NCI-H1694 treated with DMSO at 0.1 percent for 48 hours (cell line): ENCODE results near the gene AQP5.

Source experiments
- DNase-seq: peaks from one replicate; lab custom pipeline; 2025; lab: John Stamatoyannopoulos, UW

The AQP5 gene

GRCh38 chr12:49964849-49965624 lies 3.4 kb downstream of the AQP5 start:
- DNase-seq = no peak

GRCh38 chr12:49965836-49966235 lies 4.2 kb downstream of the AQP5 start:
- DNase-seq = no peak

GRCh38 chr12:49966511-49967041 lies 4.9 kb downstream of the AQP5 start:
- DNase-seq = no peak

- peak; percentile 69 for DNase-seq
Measured at GRCh38 chr12:49967042-49967776, 5.5 kb downstream of the AQP5 start.

- DNase-seq = no peak
Measured at GRCh38 chr12:49967777-49968250, 6.1 kb downstream of the AQP5 start.

- no peak for DNase-seq
Measured at GRCh38 chr12:49968471-49968870, 6.8 kb downstream of the AQP5 start.

GRCh38 chr12:49969027-49969426 lies 7.4 kb downstream of the AQP5 start:
- DNase-seq = no peak

- no peak for DNase-seq
Measured at GRCh38 chr12:49969651-49970429, 8.2 kb downstream of the AQP5 start.

GRCh38 chr12:49970658-49971057 lies 9.0 kb downstream of the AQP5 start:
- no peak for DNase-seq

- no peak for DNase-seq
Measured at GRCh38 chr12:49971141-49971540, 9.5 kb downstream of the AQP5 start.

- DNase-seq = no peak
Measured at GRCh38 chr12:49972129-49972528, 10.5 kb downstream of the AQP5 start.

- DNase-seq = no peak
Measured at GRCh38 chr12:49972641-49973360, 11.1 kb downstream of the AQP5 start, which contains the start of gene AQP6. TSS of gene AQP6 (plus strand) at chr12:49972947. CDS start at chr12:49973174, 227 bp downstream.

- no peak for DNase-seq
Measured at GRCh38 chr12:49973361-49973830, 11.7 kb downstream of the AQP5 start.

- no peak for DNase-seq
Measured at GRCh38 chr12:49974231-49974675, 12.6 kb downstream of the AQP5 start.

- no peak for DNase-seq
Measured at GRCh38 chr12:49974677-49975317, 13.1 kb downstream of the AQP5 start.

- no peak for DNase-seq
Measured at GRCh38 chr12:49975318-49975761, 13.7 kb downstream of the AQP5 start.

GRCh38 chr12:49976557-49976956 lies 14.9 kb downstream of the AQP5 start:
- no peak for DNase-seq

- DNase-seq = no peak
Measured at GRCh38 chr12:49978125-49978524, 16.5 kb downstream of the AQP5 start.

- peak; percentile 23 for DNase-seq
Measured at GRCh38 chr12:49979016-49979586, 17.4 kb downstream of the AQP5 start.

GRCh38 chr12:49979791-49980190 lies 18.1 kb downstream of the AQP5 start:
- DNase-seq = no peak
